Femur (tissue), 1 donor: Measurements from ENCODE around the gene ANKH.

ENCODE experiments used
- DNase-seq: peaks from one replicate; pipeline ENCODE4 v3.0.0-alpha.2; 2017

Gene ANKH

DNA sequence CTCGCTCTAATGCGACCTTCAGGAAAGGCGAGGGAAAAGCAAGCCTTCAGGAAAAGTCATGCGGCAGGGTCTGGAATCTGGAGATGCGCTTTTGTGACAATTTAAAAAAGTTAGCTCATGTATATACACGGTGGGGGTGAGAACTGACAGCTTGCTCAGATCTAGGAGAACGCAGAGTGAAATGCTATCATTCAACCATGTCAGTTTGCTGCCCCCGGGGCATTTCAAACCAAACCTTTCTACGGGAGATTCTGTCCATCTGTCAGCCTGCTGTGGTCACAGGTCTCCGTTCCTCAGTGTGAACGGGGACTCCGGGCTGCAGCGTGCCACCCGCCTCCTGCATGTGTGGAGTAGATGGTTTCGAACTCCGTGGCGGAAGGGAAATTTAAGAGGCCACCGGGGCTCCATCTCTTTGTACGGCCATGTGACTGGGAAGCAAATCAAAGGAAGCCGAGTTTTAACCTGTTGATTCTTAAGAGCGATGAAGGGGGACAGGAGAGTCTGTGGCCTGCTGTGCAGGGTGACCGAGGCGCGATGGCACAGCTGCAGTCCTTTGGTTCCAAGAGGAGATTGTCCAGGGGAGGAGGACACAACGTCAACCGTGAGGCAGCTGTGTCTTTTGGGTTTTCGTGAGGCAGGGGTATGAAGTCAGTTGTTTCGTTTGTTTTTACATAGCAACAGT, 161.1 kb downstream of the ANKH start:
- DNase-seq = no peak

DNA sequence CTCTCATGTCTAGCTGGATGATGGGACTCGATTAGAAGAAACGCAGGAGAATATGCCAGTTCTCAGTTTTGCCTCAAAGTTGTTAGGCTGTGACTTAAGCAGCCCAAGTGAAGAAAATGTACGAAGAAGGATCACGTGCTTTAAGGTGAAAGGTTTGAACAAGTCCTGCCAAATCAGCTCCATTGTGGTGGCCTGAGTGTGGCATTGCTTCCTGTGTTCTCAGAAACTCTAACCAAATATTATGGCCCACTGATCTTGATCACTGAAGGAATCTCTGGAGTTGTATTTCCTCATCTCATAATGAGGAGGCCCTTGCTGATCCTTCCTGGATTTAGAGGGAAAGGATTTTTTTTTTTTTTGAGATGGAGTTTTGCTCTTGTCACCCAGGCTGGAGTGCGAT, 163.0 kb downstream of the ANKH start:
- no peak for DNase-seq

DNA sequence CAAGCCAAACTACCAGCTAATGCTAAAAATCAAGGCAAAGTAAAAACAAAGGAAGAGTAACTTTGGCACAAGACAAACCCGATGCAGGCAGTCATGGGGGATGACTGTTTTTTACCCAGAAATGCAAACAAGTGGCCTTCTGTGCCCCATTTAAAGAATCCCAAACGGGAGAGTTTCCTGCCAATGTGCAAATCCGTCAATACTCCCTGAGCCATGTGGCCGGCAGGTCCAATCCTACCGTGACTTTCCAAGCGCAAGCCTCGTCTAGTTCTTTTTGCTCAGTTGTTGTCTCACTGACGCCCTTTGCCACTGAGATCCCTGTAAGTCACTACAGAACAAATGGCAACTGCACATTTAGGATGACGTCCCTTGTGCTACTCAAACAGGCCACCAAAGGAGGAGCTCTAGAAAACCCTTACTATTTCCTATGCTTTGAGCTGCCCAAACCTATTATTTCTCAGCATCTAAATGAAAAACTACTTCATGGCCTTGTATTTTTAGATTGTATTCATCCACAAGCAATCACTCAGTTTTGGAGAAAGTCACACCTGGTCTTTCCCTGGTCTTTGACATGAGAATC, 163.7 kb downstream of the ANKH start:
- DNase-seq = no peak

DNA sequence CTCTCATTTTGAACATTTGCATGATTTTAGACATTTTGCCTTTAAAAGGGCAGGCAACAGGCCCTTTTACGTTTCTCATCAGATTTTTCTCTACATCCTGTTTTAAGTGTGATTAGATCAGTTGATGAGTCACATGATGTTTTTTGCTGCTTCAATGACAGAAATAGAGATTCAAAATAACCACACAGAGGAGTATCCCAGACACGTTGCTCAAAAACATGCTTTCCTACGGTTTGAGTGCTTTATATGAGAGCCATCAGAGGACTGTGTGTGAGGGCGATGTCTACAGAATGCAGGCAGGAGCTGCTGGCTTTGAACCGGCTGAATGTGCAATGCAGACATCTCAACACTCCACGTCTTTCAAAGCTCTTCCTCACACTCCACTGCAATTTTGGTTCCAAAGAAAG, 165.0 kb downstream of the ANKH start:
- no peak for DNase-seq

DNA sequence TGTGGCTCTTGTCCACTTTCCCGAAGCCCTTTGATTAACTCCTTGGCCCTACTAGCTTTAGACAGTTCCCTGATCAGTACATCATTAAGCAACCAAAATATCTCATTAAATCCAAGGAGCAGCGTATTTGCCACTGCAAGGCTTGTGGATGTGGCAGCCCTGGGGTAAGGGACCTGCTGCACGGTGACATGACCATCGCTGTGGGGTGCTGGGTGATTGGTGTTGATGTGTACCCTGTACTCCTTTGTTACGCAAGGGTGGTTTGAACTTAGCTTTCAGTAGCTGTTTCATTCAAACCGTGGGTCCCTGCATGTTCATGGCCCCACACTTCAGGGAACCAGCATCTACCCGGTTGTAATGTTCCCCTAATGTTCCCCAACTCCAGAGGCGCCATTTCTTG, 166.0 kb downstream of the ANKH start:
- DNase-seq = no peak

DNA sequence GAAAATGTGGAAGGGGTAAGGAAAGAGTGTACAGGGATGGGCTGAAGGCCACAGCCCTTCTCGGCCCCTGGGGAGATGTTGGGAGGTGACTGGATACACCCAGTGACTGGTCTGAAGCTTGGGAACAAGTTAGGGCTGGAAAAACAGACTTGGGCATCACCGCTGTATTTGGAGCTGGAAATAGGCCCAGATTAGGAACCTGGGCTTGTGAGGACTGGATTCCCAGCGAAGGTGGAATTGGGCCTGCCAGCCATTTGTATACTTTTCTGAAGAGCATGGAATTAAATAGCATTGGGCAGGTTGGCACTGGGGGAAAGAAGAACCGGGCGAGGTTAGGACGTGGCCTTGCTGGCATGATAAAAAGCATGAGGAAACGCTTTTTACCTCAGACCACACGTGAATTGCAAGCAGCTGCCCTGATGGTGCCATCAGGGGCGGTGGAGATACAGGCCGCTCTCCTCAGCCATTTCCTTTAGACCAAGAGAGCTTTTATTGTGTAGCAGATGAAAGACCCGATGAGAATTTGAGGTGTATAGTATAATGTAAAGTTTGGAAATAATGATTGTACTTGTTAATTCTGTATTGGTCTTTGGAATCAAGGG, 169.2 kb downstream of the ANKH start:
- DNase-seq = no peak

DNA sequence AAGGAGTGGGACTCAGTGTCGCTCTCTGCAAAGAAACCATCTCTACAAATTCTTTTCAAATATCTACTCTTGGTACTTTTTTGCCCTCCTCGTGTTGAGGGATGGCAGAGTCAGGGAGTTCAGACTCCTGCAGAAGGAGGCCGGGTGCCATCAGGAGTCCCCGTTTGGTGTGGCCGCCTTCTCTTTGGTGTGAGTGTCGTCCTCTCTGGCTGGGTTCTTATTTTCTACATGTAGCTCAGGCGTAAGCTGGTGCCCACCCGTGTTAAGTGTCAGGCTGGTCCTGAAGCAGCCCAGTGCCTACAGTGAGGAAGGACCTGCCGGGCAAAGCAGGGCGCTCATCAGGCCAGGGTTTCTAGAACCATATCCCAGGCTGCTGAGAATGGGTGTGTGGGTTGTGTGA, 170.0 kb downstream of the ANKH start:
- DNase-seq = no peak

GRCh38 chr5:14700478-14701436, 170.8 kb downstream of the ANKH start:
- DNase-seq = no peak

GRCh38 chr5:14699807-14700400, 171.7 kb downstream of the ANKH start:
- no peak for DNase-seq

DNA sequence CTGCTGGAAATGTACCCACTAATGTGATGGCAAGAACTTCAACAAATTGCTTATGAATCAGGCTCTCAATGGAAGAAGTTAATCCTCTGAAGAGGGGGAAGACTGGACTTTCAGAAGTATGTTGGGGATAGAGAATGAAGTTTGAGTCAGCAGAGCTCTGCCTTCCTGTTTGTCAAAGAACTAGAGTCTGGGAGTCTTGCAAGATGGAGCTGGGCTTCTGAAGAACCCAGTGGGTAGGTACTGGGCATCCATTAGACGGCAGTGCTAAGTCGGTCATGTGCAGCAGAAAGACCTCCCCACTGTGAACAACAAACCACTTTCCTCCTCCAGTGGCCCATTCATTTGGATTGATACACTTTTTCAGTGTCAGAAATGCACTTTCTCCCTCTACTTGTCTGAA, 172.4 kb downstream of the ANKH start:
- no peak for DNase-seq

DNA sequence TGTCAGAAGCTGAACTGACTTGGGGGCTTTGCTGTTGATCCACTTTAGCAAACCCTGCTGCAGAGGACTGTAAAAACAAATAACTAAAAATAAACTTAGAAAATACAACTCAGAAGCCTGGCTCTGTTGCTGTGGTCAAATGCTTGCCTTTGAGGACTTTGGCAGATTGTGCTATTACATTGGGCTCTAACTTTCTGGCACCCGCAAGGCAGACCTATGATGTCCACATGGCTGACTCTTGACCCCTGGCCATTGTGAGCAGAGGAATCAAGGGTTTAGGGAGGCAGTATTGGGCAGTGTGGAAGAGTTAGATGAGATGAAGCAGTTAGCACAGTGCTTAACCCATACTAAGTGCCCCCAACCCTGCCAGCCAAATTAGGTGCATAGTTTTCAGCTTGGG, 173.1 kb downstream of the ANKH start:
- DNase-seq = no peak

GRCh38 chr5:14696851-14697250, 174.7 kb downstream of the ANKH start:
- no peak for DNase-seq

DNA sequence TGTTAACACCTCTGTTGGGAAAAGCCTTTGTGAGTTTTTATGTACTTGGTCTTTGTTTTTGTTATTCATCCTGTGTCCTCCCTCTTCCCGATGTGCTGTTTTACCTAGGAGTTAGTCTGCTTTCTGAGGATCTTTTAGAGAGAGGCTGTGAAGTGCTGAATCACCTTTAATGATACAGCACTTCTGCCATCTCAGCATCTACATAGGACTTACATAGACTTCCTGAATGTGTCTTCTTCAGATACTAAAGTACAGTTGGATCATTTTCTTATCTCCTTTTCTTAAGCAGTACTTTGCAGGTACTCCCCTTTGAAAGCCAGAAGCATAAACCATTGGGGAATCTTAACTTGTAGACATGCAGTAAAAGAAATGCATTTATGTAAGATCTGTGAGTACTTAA, 175.5 kb downstream of the ANKH start:
- no peak for DNase-seq

GRCh38 chr5:14695152-14695551, 176.4 kb downstream of the ANKH start:
- DNase-seq = no peak

DNA sequence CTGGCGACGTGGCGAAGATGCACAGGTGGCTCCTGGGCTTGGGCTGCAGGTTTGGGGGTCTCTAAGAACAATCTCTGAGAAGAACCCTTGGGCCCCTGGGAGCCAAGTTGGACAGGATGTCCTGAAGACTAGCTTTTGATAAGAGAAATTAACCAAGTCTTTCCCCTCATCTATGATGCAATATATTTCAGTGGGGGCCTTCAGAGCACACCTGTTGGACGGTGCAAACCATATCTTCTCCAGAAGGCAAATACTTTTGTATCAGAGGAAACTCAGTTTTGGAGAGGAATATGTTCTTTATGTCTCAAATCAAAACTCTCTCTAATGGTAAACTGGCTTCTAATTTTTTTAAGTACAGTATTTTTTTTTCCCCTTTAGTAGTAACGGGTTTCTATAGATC, 178.5 kb downstream of the ANKH start:
- no peak for DNase-seq

- DNase-seq = no peak
Measured at GRCh38 chr5:14687023-14687665, 184.4 kb downstream of the ANKH start.

DNA sequence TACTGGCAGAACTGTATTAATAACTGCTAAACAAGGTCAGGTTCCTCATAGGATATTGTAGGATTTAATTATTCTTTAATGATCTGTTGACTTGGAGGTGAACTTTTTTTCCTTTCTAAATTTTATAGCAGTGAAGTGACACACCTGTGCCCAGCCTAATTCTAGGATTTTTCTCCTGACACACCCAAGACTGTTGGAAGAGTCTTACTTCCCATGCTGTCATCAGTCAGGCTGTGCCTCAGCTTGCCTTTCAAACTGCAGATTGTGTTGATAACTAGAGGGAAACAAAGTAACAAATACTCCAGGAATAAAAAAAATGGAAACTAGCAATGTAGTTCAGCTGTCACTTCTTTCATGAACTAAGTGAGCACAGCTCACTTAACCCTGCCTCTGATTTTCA, 185.1 kb downstream of the ANKH start:
- DNase-seq = no peak

- DNase-seq = no peak
Measured at GRCh38 chr5:14685757-14686156, 185.8 kb downstream of the ANKH start.

DNA sequence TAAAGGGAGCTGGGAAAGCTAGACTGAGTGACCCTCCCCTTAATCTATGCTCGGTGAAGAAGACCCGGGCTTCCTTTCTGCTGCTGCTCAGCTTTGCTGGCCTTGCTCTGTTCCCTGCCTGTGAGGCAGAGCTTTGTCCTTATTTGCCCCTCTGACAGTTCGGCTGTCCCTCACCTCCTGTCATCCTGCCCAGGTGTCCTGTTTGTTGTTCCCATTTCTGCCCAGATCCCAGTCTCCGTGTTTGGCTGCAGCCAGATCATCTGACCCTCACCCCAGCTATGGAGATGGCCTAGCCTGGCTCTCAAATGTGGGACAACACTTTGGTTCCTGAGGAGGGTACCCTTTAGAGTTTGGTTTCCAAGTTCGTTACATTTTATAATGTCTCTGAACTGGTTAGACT, 186.8 kb downstream of the ANKH start:
- DNase-seq = no peak

- DNase-seq = no peak
Measured at GRCh38 chr5:14683906-14684455, 187.6 kb downstream of the ANKH start.

GRCh38 chr5:14681236-14681752, 190.3 kb downstream of the ANKH start:
- no peak for DNase-seq

- DNase-seq = no peak
Measured at GRCh38 chr5:14679595-14679994, 192.0 kb downstream of the ANKH start.
